ENCODE data around the gene RHOJ. TPM values are rescaled to one million over a fixed set of nuclear protein-coding genes. Genes with fewer than 3 reads are reported as not detected.

Gene RHOJ
- total and polyA plus RNA-seq, 2 of the 4 experiments (the other 2 are of a cell fraction): 9.5 to 33.9 TPM

DNA sequence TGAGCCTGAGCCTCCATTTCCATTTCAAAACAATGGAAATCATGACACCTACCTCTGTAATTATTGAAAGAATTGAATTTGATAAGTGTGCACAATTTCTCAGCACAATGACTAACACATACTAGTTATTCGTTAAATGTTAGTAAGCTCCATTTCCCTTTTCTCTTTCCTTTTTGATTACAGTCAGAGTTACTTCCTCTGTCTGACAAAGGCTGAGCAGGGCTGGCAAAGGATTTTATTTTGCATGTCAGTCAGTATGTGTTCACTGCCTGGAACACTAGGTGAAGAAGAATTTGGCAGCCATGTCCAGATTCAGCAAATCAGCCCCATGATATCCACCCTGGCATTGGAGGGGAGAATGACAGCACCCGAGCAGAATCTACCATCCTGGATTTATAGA lies 12.2 kb upstream of the RHOJ start:
- H3K14ac ChIP-seq (replicated peaks; ENCODE audit: low read depth, low read length): no peak overlapping the region
- H2BK15ac ChIP-seq (ENCODE audit: low read depth, low read length): no peak overlapping the region
- H2AFZ ChIP-seq (replicated peaks; ENCODE audit: low read length, poor library complexity): no peak overlapping the region
- H4K5ac ChIP-seq (ENCODE audit: low read depth, low read length): no peak overlapping the region
- peak; percentile 23 for DNase-seq
- H3K4me3 ChIP-seq (ENCODE audit: insufficient read depth, low read depth, low read length): no peak overlapping the region
- no peaks in the 10 kb centered on the region for H3K4me1 ChIP-seq (ENCODE audit: control insufficient read depth, insufficient read depth, low read length)
- H2AK5ac ChIP-seq (ENCODE audit: low read depth, low read length): no peak overlapping the region
- H3K4ac ChIP-seq (ENCODE audit: low read depth, low read length): no peak overlapping the region
- in situ Hi-C loops (cut with MboI; ENCODE audit: low sequenced_read_pairs) (no loop called here), dilution Hi-C loops (cut with HindIII; ENCODE audit: low sequenced_read_pairs, unreplicated experiment) (no loop called here), intact Hi-C loops (cut with micrococcal nuclease) (no loop called here)
- no peak overlapping the region for H4K91ac ChIP-seq (ENCODE audit: insufficient read depth, low read depth, low read length)
- H2AK9ac ChIP-seq (replicated peaks; ENCODE audit: low read depth, low read length, poor library complexity): no peak overlapping the region
- no peak overlapping the region for H4K8ac ChIP-seq (ENCODE audit: low read depth in 2 of 2, low read length in 2 of 2)
- H3K23ac ChIP-seq (ENCODE audit: low read depth, low read length): no peak overlapping the region
- no peak overlapping the region for H3K18ac ChIP-seq (ENCODE audit: low read depth, low read length)
- H3K56ac ChIP-seq (ENCODE audit: extremely low read depth, insufficient read depth, low read length): no peak overlapping the region
- POLR2A ChIA-PET (ENCODE audit: unreplicated experiment): no interaction called here
- no peak overlapping the region for H3K9ac ChIP-seq (ENCODE audit: low read depth, low read length)
- WGBS, 2 experiments (ENCODE audit: extremely low coverage in 2 of 2, insufficient read length in 1 of 2): no CpG with 5 or more reads among the region's 2 CpGs
- H3K36me3 ChIP-seq (ENCODE audit: control insufficient read depth, insufficient read depth, low read length): no peaks in the 10 kb centered on the region
- no peak overlapping the region for H3K4me2 ChIP-seq (ENCODE audit: low read depth, low read length)
- H2BK20ac ChIP-seq (ENCODE audit: low read depth, low read length): no peak overlapping the region
- no peaks in the 10 kb centered on the region for H3K27me3 ChIP-seq (ENCODE audit: control insufficient read depth, insufficient read depth, low read length)
- ATAC-seq (ENCODE audit: low read depth): no peak
- no TSS peak for BruUV-seq (replicated peaks)
- H2BK5ac ChIP-seq (ENCODE audit: low read depth, low read length, poor library complexity, severe bottlenecking): no peak overlapping the region
- no peak overlapping the region for H2BK120ac ChIP-seq (ENCODE audit: low read depth, low read length)
- H3K9me1 ChIP-seq (ENCODE audit: insufficient read depth, low read length): no peaks in the 10 kb centered on the region
- no peaks in the 10 kb centered on the region for H3K79me1 ChIP-seq (ENCODE audit: low read depth in 1 of 2, low read length in 2 of 2)
- H4K20me1 ChIP-seq (ENCODE audit: insufficient read depth, low read length): no peaks in the 10 kb centered on the region
- no peak overlapping the region for H3K27ac ChIP-seq (ENCODE audit: insufficient read depth, low read length)
- TF ChIP-seq, protein P1, sequence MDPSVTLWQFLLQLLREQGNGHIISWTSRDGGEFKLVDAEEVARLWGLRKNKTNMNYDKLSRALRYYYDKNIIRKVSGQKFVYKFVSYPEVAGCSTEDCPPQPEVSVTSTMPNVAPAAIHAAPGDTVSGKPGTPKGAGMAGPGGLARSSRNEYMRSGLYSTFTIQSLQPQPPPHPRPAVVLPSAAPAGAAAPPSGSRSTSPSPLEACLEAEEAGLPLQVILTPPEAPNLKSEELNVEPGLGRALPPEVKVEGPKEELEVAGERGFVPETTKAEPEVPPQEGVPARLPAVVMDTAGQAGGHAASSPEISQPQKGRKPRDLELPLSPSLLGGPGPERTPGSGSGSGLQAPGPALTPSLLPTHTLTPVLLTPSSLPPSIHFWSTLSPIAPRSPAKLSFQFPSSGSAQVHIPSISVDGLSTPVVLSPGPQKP (IDR thresholded peaks at IDR 0.05; ENCODE audit: borderline replicate concordance, low read depth, low read length): no peak
- TF ChIP-seq RFX5 (IDR thresholded peaks at IDR 0.05; ENCODE audit: low read depth, low read length) (no peak), CEBPB (IDR thresholded peaks at IDR 0.05; ENCODE audit: low read depth, low read length) (no peak), NFE2L2 (IDR thresholded peaks at IDR 0.05; ENCODE audit: low read depth, low read length) (no peak), POLR2A (IDR thresholded peaks at IDR 0.05; ENCODE audit: low read depth, low read length) (no peak), FOS (IDR thresholded peaks at IDR 0.05; ENCODE audit: low read depth, low read length) (no peak), MXI1 (IDR thresholded peaks at IDR 0.05; ENCODE audit: borderline replicate concordance, low read depth, low read length) (no peak), MAZ (IDR thresholded peaks at IDR 0.05; ENCODE audit: borderline replicate concordance, low read depth, low read length) (no peak), RCOR1 (IDR thresholded peaks at IDR 0.05; ENCODE audit: insufficient replicate concordance, low read length) (no peak), MAFK (IDR thresholded peaks at IDR 0.05; ENCODE audit: low read depth, low read length) (no peak), RAD21 (IDR thresholded peaks at IDR 0.05; ENCODE audit: low read length) (no peak), CHD1 (IDR thresholded peaks at IDR 0.05; ENCODE audit: low read depth, low read length) (no peak), BHLHE40 (IDR thresholded peaks at IDR 0.05; ENCODE audit: low read depth, low read length) (no peak)
- TF ChIP-seq, protein P2, sequence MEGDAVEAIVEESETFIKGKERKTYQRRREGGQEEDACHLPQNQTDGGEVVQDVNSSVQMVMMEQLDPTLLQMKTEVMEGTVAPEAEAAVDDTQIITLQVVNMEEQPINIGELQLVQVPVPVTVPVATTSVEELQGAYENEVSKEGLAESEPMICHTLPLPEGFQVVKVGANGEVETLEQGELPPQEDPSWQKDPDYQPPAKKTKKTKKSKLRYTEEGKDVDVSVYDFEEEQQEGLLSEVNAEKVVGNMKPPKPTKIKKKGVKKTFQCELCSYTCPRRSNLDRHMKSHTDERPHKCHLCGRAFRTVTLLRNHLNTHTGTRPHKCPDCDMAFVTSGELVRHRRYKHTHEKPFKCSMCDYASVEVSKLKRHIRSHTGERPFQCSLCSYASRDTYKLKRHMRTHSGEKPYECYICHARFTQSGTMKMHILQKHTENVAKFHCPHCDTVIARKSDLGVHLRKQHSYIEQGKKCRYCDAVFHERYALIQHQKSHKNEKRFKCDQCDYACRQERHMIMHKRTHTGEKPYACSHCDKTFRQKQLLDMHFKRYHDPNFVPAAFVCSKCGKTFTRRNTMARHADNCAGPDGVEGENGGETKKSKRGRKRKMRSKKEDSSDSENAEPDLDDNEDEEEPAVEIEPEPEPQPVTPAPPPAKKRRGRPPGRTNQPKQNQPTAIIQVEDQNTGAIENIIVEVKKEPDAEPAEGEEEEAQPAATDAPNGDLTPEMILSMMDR (conservative IDR thresholded peaks at IDR 0.05; ENCODE audit: low read depth, low read length): no peak
- H3K9me3 ChIP-seq (ENCODE audit: control insufficient read depth, insufficient read depth, low read length): no peaks in the 10 kb centered on the region
- CTCF ChIA-PET: no interaction called here

Measured in IMR-90 (cell line).